ENCODE data around the gene ADAM10. TPM values are rescaled to one million over a fixed set of nuclear protein-coding genes. Genes with fewer than 3 reads are reported as not detected.

Gene ADAM10
- total RNA-seq, 1 experiment from 2014 or later: 91.3 TPM

DNA sequence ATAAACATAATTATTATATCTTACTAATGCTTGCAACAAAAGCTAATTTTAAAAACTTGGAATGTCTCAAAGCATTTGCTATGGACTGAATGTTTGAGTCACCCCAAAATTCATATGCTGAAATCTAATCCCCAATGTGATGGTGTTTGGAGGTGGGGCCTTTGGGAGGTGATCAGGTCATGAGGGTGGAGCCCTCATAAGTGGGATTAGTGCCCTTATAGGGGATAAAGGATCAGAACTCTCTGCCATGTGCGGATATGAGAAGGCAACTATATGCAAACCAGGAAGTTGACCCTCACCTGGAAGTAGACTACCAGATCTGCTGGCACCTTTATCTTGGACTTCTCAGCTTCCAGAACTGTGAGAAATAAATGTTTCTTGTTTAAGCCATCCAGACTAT lies 180.1 kb downstream of the ADAM10 start:
- H3K36me3 ChIP-seq (ENCODE audit: low read depth, low read length): no peaks in the 10 kb centered on the region
- BruUV-seq (replicated peaks): no TSS peak
- H2AFZ ChIP-seq (ENCODE audit: low read length): no peak overlapping the region
- CTCF ChIA-PET: no interaction called here
- H3K9me3 ChIP-seq (ENCODE audit: low read length): no peaks in the 10 kb centered on the region
- no peak for TF ChIP-seq EZH2phosphoT487 (IDR thresholded peaks at IDR 0.05; ENCODE audit: borderline replicate concordance, low read length)
- TF ChIP-seq EZH2 (IDR thresholded peaks at IDR 0.05; ENCODE audit: low read length, unreplicated experiment): no peak
- TF ChIP-seq, protein P1, sequence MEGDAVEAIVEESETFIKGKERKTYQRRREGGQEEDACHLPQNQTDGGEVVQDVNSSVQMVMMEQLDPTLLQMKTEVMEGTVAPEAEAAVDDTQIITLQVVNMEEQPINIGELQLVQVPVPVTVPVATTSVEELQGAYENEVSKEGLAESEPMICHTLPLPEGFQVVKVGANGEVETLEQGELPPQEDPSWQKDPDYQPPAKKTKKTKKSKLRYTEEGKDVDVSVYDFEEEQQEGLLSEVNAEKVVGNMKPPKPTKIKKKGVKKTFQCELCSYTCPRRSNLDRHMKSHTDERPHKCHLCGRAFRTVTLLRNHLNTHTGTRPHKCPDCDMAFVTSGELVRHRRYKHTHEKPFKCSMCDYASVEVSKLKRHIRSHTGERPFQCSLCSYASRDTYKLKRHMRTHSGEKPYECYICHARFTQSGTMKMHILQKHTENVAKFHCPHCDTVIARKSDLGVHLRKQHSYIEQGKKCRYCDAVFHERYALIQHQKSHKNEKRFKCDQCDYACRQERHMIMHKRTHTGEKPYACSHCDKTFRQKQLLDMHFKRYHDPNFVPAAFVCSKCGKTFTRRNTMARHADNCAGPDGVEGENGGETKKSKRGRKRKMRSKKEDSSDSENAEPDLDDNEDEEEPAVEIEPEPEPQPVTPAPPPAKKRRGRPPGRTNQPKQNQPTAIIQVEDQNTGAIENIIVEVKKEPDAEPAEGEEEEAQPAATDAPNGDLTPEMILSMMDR (conservative IDR thresholded peaks at IDR 0.05; ENCODE audit: low read depth, low read length): no peak
- H3K9me2 ChIP-seq (replicated peaks; ENCODE audit: low read length): no peaks in the 10 kb centered on the region
- no peaks in the 10 kb centered on the region for H4K20me1 ChIP-seq (ENCODE audit: low read length)
- ATAC-seq (no peak), DNase-seq (no peak)
- H3K4me3 ChIP-seq (ENCODE audit: low read length): no peak overlapping the region
- no peaks in the 10 kb centered on the region for H3K4me1 ChIP-seq (ENCODE audit: insufficient read depth, low read length)
- H3K9ac ChIP-seq (ENCODE audit: low read length): no peak overlapping the region
- H3K4me2 ChIP-seq (ENCODE audit: low read length): no peak overlapping the region
- H3K27ac ChIP-seq (ENCODE audit: low read length): no peak overlapping the region
- intact Hi-C loops (cut with micrococcal nuclease): no loop called here
- H3F3A ChIP-seq (ENCODE audit: low read length, unreplicated experiment): no peaks in the 10 kb centered on the region
- no peaks in the 10 kb centered on the region for H3K79me2 ChIP-seq (ENCODE audit: low read length)
- no peaks in the 10 kb centered on the region for H3K27me3 ChIP-seq (ENCODE audit: low read length)
- POLR2A ChIA-PET (ENCODE audit: unreplicated experiment): no interaction called here

DNA sequence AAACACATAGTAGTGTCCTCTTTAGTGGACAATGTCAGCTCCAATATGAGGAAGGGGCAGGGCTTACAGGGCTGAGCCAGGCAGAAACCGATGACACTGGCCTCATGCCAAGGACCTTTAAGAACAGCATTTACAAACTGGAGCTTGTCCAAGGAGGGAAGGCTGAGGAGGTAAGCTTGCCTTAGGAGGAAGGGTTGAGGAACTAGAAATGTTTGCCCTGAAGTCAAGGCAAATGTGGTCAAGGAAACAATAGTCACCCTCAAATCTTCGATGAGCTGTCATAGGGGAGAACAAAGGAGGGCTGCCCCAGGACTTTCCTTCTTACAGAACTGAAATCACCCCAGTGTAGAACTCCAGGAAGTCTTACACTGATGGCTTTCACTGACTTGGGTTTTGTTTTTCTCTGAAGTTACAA lies 181.3 kb downstream of the ADAM10 start:
- H3K9me2 ChIP-seq (replicated peaks; ENCODE audit: low read length): no peaks in the 10 kb centered on the region
- H3K4me3 ChIP-seq (ENCODE audit: low read length): no peak overlapping the region
- no peaks in the 10 kb centered on the region for H3F3A ChIP-seq (ENCODE audit: low read length, unreplicated experiment)
- H3K79me2 ChIP-seq (ENCODE audit: low read length): no peaks in the 10 kb centered on the region
- no peaks in the 10 kb centered on the region for H3K9me3 ChIP-seq (ENCODE audit: low read length)
- DNase-seq: peak; percentile 3
- TF ChIP-seq EZH2phosphoT487 (IDR thresholded peaks at IDR 0.05; ENCODE audit: borderline replicate concordance, low read length) (no peak), EZH2 (IDR thresholded peaks at IDR 0.05; ENCODE audit: low read length, unreplicated experiment) (no peak)
- TF ChIP-seq, protein P1 (conservative IDR thresholded peaks at IDR 0.05; ENCODE audit: low read depth, low read length): no peak
- no peaks in the 10 kb centered on the region for H3K36me3 ChIP-seq (ENCODE audit: low read depth, low read length)
- BruUV-seq (replicated peaks): no TSS peak
- H3K4me1 ChIP-seq (ENCODE audit: insufficient read depth, low read length): no peaks in the 10 kb centered on the region
- ChIA-PET CTCF (no interaction called here), POLR2A (ENCODE audit: unreplicated experiment) (no interaction called here)
- 0 out of 2 replicates have a peak overlapping the region, but pooled peaks have one; percentile 45 for H2AFZ ChIP-seq (ENCODE audit: low read length)
- H4K20me1 ChIP-seq (ENCODE audit: low read length): no peaks in the 10 kb centered on the region
- ATAC-seq: no peak
- intact Hi-C loops (cut with micrococcal nuclease): no loop called here
- no peak overlapping the region for H3K27ac ChIP-seq (ENCODE audit: low read length)
- no peak overlapping the region for H3K9ac ChIP-seq (ENCODE audit: low read length)
- H3K4me2 ChIP-seq (ENCODE audit: low read length): no peak overlapping the region
- no peaks in the 10 kb centered on the region for H3K27me3 ChIP-seq (ENCODE audit: low read length)

DNA sequence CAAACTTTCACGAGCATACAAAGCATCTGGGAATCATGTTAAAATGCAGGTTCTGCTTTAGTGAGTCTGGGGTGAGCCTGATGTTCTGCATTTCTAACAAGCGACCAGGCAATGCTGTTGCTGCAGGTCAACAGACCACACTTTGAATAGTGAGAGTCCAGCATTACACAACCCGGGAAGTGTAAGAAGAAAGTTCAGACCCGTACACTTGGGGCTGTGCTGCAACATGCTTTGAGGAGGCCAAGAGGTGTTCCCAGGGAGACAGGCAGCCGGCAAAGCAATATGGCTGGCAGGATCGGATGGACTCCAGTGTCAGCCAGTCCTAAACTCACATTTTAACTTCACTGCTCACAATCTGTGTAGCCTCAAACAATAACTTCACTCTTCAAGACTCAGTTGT lies 183.5 kb downstream of the ADAM10 start:
- Histone ChIP-seq H3K9me3 (ENCODE audit: low read length) (no peaks in the 10 kb centered on the region), H3K4me2 (ENCODE audit: low read length) (no peak overlapping the region), H2AFZ (ENCODE audit: low read length) (no peak overlapping the region), H3K27ac (ENCODE audit: low read length) (no peak overlapping the region), H3K36me3 (ENCODE audit: low read depth, low read length) (no peaks in the 10 kb centered on the region), H3K27me3 (ENCODE audit: low read length) (no peaks in the 10 kb centered on the region), H3K9ac (ENCODE audit: low read length) (no peak overlapping the region), H3F3A (ENCODE audit: low read length, unreplicated experiment) (no peaks in the 10 kb centered on the region), H3K4me1 (ENCODE audit: insufficient read depth, low read length) (no peaks in the 10 kb centered on the region), H3K4me3 (ENCODE audit: low read length) (no peak overlapping the region), H3K79me2 (ENCODE audit: low read length) (no peaks in the 10 kb centered on the region), H3K9me2 (replicated peaks; ENCODE audit: low read length) (no peaks in the 10 kb centered on the region), H4K20me1 (ENCODE audit: low read length) (no peaks in the 10 kb centered on the region)
- BruUV-seq (replicated peaks): no TSS peak
- DNase-seq (no peak), ATAC-seq (no peak)
- intact Hi-C loops (cut with micrococcal nuclease): no loop called here
- POLR2A ChIA-PET (ENCODE audit: unreplicated experiment): no interaction called here
- TF ChIP-seq, protein P1 (conservative IDR thresholded peaks at IDR 0.05; ENCODE audit: low read depth, low read length): no peak
- TF ChIP-seq EZH2 (IDR thresholded peaks at IDR 0.05; ENCODE audit: low read length, unreplicated experiment) (no peak), EZH2phosphoT487 (IDR thresholded peaks at IDR 0.05; ENCODE audit: borderline replicate concordance, low read length) (no peak)
- CTCF ChIA-PET: no interaction called here

All from PC-3 (cell line).